ENCODE measurements around the gene SPATS2. TPM values are rescaled to one million over a fixed set of nuclear protein-coding genes. Genes with fewer than 3 reads are reported as not detected.

Gene SPATS2
- polyA plus RNA-seq, 1 of the 3 experiments (the other 2 are of a cell fraction), result 72.9 TPM

DNA sequence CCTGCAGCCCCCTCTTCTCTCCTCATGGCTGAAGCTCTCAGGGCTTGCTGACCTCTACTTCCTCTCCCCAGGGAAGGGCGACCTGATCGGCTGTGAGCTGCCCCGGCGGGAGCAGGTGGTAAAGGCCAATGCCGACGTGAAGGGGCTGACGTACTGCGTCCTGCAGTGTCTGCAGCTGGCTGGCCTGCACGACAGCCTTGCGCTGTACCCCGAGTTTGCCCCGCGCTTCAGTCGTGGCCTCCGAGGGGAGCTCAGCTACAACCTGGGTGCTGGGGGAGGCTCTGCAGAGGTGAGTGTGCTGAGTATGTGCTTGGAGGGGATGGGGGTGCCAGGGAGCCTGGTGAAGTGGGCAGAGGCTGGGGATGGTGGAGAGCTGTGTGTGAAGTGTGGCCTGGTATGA, 187.0 kb downstream of the SPATS2 start (continued):
- TF ChIP-seq REST (IDR thresholded peaks at IDR 0.05; ENCODE audit: low read depth, low read length) (no peak), POLR2AphosphoS5 (IDR thresholded peaks at IDR 0.05; ENCODE audit: low read depth, low read length) (no peak)

DNA sequence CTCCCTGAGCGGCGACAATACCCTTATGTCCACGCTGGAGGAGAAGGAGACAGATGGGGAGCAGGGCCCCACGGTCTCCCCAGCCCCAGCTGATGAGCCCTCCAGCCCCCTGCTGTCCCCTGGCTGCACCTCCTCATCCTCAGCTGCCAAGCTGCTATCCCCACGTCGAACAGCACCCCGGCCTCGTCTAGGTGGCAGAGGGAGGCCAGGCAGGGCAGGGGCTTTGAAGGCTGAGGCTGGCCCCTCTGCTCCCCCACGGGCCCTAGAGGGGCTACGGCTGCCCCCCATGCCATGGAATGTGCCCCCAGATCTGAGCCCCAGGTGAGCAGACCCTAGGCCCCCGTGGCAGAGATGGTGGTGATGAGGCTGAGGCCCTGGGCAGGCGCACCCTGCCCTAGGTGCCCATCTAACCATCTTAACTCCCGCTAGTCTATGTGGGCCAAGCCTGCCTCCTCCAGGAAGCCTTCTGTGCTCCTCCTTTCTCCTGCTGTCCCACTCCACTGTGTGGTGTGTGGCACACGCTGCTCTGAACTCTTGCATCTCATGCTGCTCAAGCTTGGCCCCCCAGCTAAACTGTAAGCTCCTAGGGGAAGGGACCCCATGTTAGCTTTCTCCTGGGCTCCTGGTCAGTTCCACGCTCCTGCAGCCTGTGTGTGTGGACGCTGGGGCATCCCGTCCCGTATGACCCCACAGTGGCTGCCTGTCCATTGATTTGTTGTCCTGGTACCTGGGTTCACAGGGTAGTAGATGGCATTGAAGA, 188.5 kb downstream of the SPATS2 start:
- no peaks in the 10 kb centered on the region; a peak in 1 of 4 replicates for H3K4me1 ChIP-seq (ENCODE audit: control insufficient read depth in 1 of 2, insufficient read depth in 2 of 2, low read depth in 1 of 2, low read length in 1 of 2)
- H3K36me3 ChIP-seq (replicated peaks in 1 of 2; ENCODE audit: control insufficient read depth in 1 of 2, insufficient read depth in 2 of 2, low read length in 1 of 2), result peaks cover 4 to 32% of the 10 kb centered on the region in 2 experiments
- no peak overlapping the region for H3K4me3 ChIP-seq (ENCODE audit: low read depth in 2 of 2, low read length in 1 of 2)
- H3F3A ChIP-seq (replicated peaks; ENCODE audit: insufficient read depth), result peaks cover 5% of the 10 kb centered on the region
- CTCF ChIA-PET, result interaction anchor here (1.4 to 9.9 kb wide), 4 partner anchors 8 to 197 kb away, joined by 3 to 76 read pairs (median 12); no protein-coding TSS in a partner anchor
- no peaks in the 10 kb centered on the region for H3K27me3 ChIP-seq (ENCODE audit: insufficient read depth)
- POLR2A ChIA-PET, result interaction anchor here (2.5 kb wide), 1 partner anchor 12 kb away, joined by 9 read pairs; the partner anchor contains the start of gene MCRS1
- H3K9me2 ChIP-seq, result no peaks in the 10 kb centered on the region
- H3K4me2 ChIP-seq, result no peak overlapping the region
- H3K79me2 ChIP-seq (ENCODE audit: insufficient read depth), result no peaks in the 10 kb centered on the region
- 92% methylated on average over 12 of the region's 18 CpGs for WGBS (ENCODE audit: low lambda C conversion rate)
- H3K27ac ChIP-seq (ENCODE audit: low read depth in 2 of 2, low read length in 1 of 2), result no peak overlapping the region
- H2AFZ ChIP-seq (ENCODE audit: low read depth), result no peak overlapping the region
- no peaks in the 10 kb centered on the region for H3K9me3 ChIP-seq
- peak; percentile 23 for DNase-seq
- H4K20me1 ChIP-seq (ENCODE audit: insufficient read depth), result no peaks in the 10 kb centered on the region
- no peak overlapping the region for H3K9ac ChIP-seq
- TF ChIP-seq MEF2A (IDR thresholded peaks at IDR 0.05; ENCODE audit: borderline replicate concordance, low read depth) (no peak), FOSL2 (IDR thresholded peaks at IDR 0.05; ENCODE audit: borderline replicate concordance, low read depth) (no peak), GABPA (IDR thresholded peaks at IDR 0.05; ENCODE audit: low read depth) (no peak), JUND (IDR thresholded peaks at IDR 0.05) (no peak), TAF1 (IDR thresholded peaks at IDR 0.05; ENCODE audit: borderline replicate concordance, low read depth, low read length) (no peak), EZH2phosphoT487 (IDR thresholded peaks at IDR 0.05; ENCODE audit: borderline replicate concordance, low read depth) (no peak), MAX (IDR thresholded peaks at IDR 0.05; ENCODE audit: low read depth) (no peak), RXRA (IDR thresholded peaks at IDR 0.05; ENCODE audit: borderline replicate concordance, low read depth) (no peak), RFX5 (IDR thresholded peaks at IDR 0.05; ENCODE audit: low read length) (no peak), MXI1 (IDR thresholded peaks at IDR 0.05; ENCODE audit: low read depth, low read length) (no peak), NRF1 (IDR thresholded peaks at IDR 0.05; ENCODE audit: low read depth, low read length) (no peak), POLR2AphosphoS5 (IDR thresholded peaks at IDR 0.05; ENCODE audit: low read depth, low read length) (no peak), ZBTB33 (IDR thresholded peaks at IDR 0.05; ENCODE audit: borderline replicate concordance, low read depth) (no peak), FOXJ3 (CRISPR knock-in tag; IDR thresholded peaks at IDR 0.05) (no peak)
